ENCODE measurements around the gene AP2B1.

AP2B1 gene

DNA sequence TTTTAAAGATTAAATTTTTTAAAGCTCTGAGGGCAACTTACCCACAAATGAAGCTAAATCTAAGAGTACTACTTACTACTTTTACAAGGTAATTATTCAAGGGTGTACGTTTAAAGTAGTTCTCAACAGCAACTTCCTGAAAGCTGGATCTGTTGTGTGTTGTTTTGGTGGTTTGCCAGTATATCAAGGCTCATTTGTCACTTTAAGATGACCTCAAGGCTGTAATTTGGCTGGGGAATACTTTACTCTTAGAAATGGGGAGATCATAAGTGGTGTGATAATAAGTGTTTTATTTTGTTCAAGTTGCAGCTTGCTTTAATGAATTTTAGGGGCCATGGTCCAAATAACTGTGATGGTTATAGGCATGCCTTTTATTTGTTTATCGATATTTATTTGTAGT, 30.4 kb downstream of the AP2B1 start:
- Histone ChIP-seq H3K4me3 (ENCODE audit: insufficient read depth, low read depth, low read length, poor library complexity, severe bottlenecking) (no peak overlapping the region), H3K27me3 (replicated peaks; ENCODE audit: control insufficient read depth, insufficient read depth, low read length, poor library complexity, severe bottlenecking) (no peaks in the 10 kb centered on the region), H3K4me1 (ENCODE audit: control insufficient read depth, insufficient read depth, low read length, poor library complexity, severe bottlenecking) (no peaks in the 10 kb centered on the region), H3K36me3 (ENCODE audit: control insufficient read depth, insufficient read depth, low read length) (peaks cover 6% of the 10 kb centered on the region), H3K9me3 (ENCODE audit: control insufficient read depth, low read length) (no peaks in the 10 kb centered on the region), H3K27ac (ENCODE audit: insufficient read depth, low read length, poor library complexity, severe bottlenecking) (no peak overlapping the region)
- no peak for DNase-seq

DNA sequence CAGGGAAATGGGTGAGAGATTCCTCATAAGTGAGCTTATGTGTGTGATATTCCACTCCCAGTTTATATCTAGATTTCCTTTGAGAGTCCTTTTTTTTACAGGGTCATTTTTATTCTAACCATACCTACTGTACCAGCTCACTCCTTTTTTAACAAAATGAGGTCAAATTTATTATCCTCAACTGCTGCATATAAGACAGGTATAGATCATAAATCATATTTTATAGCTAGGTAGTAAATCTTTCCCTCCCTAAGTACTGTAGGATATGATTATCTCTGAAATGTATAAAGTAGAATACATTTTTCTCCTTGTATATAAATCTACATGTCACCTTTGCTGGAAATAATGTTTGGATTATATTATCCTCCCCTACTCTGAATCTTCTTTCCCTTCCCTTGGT, 31.5 kb downstream of the AP2B1 start:
- Histone ChIP-seq H3K27ac (ENCODE audit: insufficient read depth, low read length, poor library complexity, severe bottlenecking) (no peak overlapping the region), H3K4me1 (ENCODE audit: control insufficient read depth, insufficient read depth, low read length, poor library complexity, severe bottlenecking) (no peaks in the 10 kb centered on the region), H3K27me3 (replicated peaks; ENCODE audit: control insufficient read depth, insufficient read depth, low read length, poor library complexity, severe bottlenecking) (no peaks in the 10 kb centered on the region), H3K9me3 (ENCODE audit: control insufficient read depth, low read length) (no peaks in the 10 kb centered on the region), H3K36me3 (ENCODE audit: control insufficient read depth, insufficient read depth, low read length) (peaks cover 6% of the 10 kb centered on the region), H3K4me3 (ENCODE audit: insufficient read depth, low read depth, low read length, poor library complexity, severe bottlenecking) (no peak overlapping the region)
- no peak for DNase-seq

DNA sequence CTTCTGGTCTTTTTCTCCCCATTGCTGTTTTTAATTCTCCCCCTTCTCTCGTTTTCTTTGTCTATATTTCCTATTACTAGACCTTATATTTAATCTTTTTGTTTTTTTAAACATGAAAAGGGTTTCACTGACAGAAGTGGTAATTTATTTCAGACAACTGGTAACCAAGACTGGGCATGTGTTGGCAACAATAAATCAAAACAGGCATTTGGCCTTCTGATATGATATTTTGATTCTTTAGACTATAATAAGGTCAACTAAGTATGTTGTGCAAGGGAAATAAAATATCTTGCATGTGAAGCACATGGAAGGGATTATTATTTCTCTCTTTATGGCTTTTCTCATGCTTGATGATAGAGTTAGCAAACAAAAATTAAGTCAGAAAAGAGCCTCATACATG, 34.6 kb downstream of the AP2B1 start:
- H3K9me3 ChIP-seq (ENCODE audit: control insufficient read depth, low read length): no peaks in the 10 kb centered on the region
- no peak overlapping the region for H3K4me3 ChIP-seq (ENCODE audit: insufficient read depth, low read depth, low read length, poor library complexity, severe bottlenecking)
- no peak overlapping the region for H3K27ac ChIP-seq (ENCODE audit: insufficient read depth, low read length, poor library complexity, severe bottlenecking)

GRCh38 chr17:35627417-35627816, 40.3 kb downstream of the AP2B1 start:
- no peak overlapping the region for H3K27ac ChIP-seq (ENCODE audit: insufficient read depth, low read length, poor library complexity, severe bottlenecking)
- no peaks in the 10 kb centered on the region for H3K9me3 ChIP-seq (ENCODE audit: control insufficient read depth, low read length)
- H3K36me3 ChIP-seq (ENCODE audit: control insufficient read depth, insufficient read depth, low read length): peaks cover 61% of the 10 kb centered on the region
- DNase-seq: no peak
- H3K4me3 ChIP-seq (ENCODE audit: insufficient read depth, low read depth, low read length, poor library complexity, severe bottlenecking): no peak overlapping the region
- H3K27me3 ChIP-seq (replicated peaks; ENCODE audit: control insufficient read depth, insufficient read depth, low read length, poor library complexity, severe bottlenecking): no peaks in the 10 kb centered on the region
- H3K4me1 ChIP-seq (ENCODE audit: control insufficient read depth, insufficient read depth, low read length, poor library complexity, severe bottlenecking): no peaks in the 10 kb centered on the region

More for the DNA sequence above, 34.6 kb downstream of the AP2B1 start:
- no peak for DNase-seq
- Histone ChIP-seq H3K4me1 (ENCODE audit: control insufficient read depth, insufficient read depth, low read length, poor library complexity, severe bottlenecking) (no peaks in the 10 kb centered on the region), H3K36me3 (ENCODE audit: control insufficient read depth, insufficient read depth, low read length) (peaks cover 28% of the 10 kb centered on the region), H3K27me3 (replicated peaks; ENCODE audit: control insufficient read depth, insufficient read depth, low read length, poor library complexity, severe bottlenecking) (no peaks in the 10 kb centered on the region)

DNA sequence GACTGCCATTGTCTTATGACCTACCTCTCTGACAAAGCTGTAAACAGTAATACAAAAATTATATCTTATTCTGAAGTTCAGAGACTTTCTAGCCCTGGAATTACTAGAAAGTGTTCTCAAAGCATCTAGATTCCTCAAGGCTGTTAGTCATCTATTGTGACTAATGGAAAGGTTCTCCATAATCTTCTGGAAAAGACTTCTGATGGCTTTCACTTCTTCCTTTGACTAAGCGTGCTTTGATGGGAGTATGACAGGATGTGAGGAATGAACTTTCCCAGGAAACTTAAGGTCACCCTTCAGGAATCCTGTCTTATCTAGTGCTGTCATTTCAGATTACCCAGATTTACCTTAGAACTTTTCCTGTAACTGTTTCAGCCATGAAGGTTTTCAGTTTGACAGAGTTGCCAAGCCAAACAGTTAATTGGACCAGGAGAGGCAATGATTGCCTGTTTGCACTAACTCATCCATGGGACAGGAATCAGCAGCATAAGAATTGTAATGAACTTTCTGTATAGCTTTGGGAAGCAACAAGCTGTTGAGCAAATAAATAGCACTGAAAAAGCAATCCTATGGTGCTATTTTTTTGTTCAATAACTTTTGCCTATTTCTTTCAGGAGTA, 43.5 kb downstream of the AP2B1 start:
- Histone ChIP-seq H3K4me1 (ENCODE audit: control insufficient read depth, insufficient read depth, low read length, poor library complexity, severe bottlenecking) (no peaks in the 10 kb centered on the region), H3K27ac (ENCODE audit: insufficient read depth, low read length, poor library complexity, severe bottlenecking) (no peak overlapping the region), H3K9me3 (ENCODE audit: control insufficient read depth, low read length) (no peaks in the 10 kb centered on the region), H3K4me3 (ENCODE audit: insufficient read depth, low read depth, low read length, poor library complexity, severe bottlenecking) (no peak overlapping the region), H3K36me3 (ENCODE audit: control insufficient read depth, insufficient read depth, low read length) (peaks cover 55% of the 10 kb centered on the region), H3K27me3 (replicated peaks; ENCODE audit: control insufficient read depth, insufficient read depth, low read length, poor library complexity, severe bottlenecking) (no peaks in the 10 kb centered on the region)
- DNase-seq: no peak

- Histone ChIP-seq H3K36me3 (ENCODE audit: control insufficient read depth, insufficient read depth, low read length) (peaks cover 73% of the 10 kb centered on the region), H3K4me3 (ENCODE audit: insufficient read depth, low read depth, low read length, poor library complexity, severe bottlenecking) (no peak overlapping the region), H3K27me3 (replicated peaks; ENCODE audit: control insufficient read depth, insufficient read depth, low read length, poor library complexity, severe bottlenecking) (no peaks in the 10 kb centered on the region), H3K27ac (ENCODE audit: insufficient read depth, low read length, poor library complexity, severe bottlenecking) (no peak overlapping the region), H3K4me1 (ENCODE audit: control insufficient read depth, insufficient read depth, low read length, poor library complexity, severe bottlenecking) (no peaks in the 10 kb centered on the region), H3K9me3 (ENCODE audit: control insufficient read depth, low read length) (no peaks in the 10 kb centered on the region)
- no peak for DNase-seq
Observed at GRCh38 chr17:35641032-35641431, 53.9 kb downstream of the AP2B1 start.

DNA sequence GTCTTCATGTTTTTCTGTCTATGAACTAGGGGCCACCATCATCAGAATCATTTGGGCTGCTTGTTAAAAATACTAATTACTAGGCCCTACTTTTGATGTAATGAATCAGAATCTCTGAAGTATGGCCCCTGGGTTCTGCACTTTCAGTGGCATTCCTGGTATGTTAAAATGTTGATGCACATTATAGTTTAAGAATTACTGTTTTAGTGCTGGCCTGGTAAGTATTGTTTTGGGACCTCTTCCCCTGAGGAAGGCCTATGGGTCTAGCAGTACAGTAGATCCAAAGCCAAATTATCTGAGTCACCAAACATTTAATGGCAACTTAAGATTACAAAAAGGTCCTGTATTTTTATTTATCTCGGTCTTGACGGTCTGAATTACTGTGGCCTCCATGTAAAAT, 58.8 kb downstream of the AP2B1 start:
- Histone ChIP-seq H3K27me3 (replicated peaks; ENCODE audit: control insufficient read depth, insufficient read depth, low read length, poor library complexity, severe bottlenecking) (no peaks in the 10 kb centered on the region), H3K4me1 (ENCODE audit: control insufficient read depth, insufficient read depth, low read length, poor library complexity, severe bottlenecking) (no peaks in the 10 kb centered on the region), H3K36me3 (ENCODE audit: control insufficient read depth, insufficient read depth, low read length) (peaks cover 52% of the 10 kb centered on the region), H3K4me3 (ENCODE audit: insufficient read depth, low read depth, low read length, poor library complexity, severe bottlenecking) (no peak overlapping the region), H3K27ac (ENCODE audit: insufficient read depth, low read length, poor library complexity, severe bottlenecking) (no peak overlapping the region), H3K9me3 (ENCODE audit: control insufficient read depth, low read length) (no peaks in the 10 kb centered on the region)
- DNase-seq: no peak

DNA sequence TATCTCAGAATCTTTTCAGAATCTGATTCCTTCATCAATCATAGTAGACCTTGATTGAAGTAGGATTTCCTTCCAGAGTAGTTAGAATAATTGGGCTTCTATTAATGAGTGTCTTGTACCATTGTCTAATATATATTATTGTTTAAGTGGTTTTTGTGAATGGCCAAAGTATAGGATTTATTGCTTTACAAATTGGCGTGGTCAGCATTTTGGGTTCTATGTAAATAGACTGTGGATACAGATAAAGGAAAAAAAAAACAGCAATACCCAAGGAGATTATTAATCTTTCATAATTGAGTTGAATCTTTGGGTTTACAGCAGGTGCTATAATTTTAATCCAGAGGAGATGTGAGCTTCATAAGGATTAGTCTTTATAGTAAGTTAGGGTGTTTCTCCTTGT, 64.3 kb downstream of the AP2B1 start:
- no peak for DNase-seq
- Histone ChIP-seq H3K27ac (ENCODE audit: insufficient read depth, low read length, poor library complexity, severe bottlenecking) (no peak overlapping the region), H3K27me3 (replicated peaks; ENCODE audit: control insufficient read depth, insufficient read depth, low read length, poor library complexity, severe bottlenecking) (no peaks in the 10 kb centered on the region), H3K9me3 (ENCODE audit: control insufficient read depth, low read length) (no peaks in the 10 kb centered on the region), H3K4me3 (ENCODE audit: insufficient read depth, low read depth, low read length, poor library complexity, severe bottlenecking) (no peak overlapping the region), H3K4me1 (ENCODE audit: control insufficient read depth, insufficient read depth, low read length, poor library complexity, severe bottlenecking) (no peaks in the 10 kb centered on the region), H3K36me3 (ENCODE audit: control insufficient read depth, insufficient read depth, low read length) (peaks cover 39% of the 10 kb centered on the region)

- Histone ChIP-seq H3K36me3 (ENCODE audit: control insufficient read depth, insufficient read depth, low read length) (peaks cover 42% of the 10 kb centered on the region), H3K27ac (ENCODE audit: insufficient read depth, low read length, poor library complexity, severe bottlenecking) (no peak overlapping the region), H3K4me1 (ENCODE audit: control insufficient read depth, insufficient read depth, low read length, poor library complexity, severe bottlenecking) (no peaks in the 10 kb centered on the region), H3K4me3 (ENCODE audit: insufficient read depth, low read depth, low read length, poor library complexity, severe bottlenecking) (no peak overlapping the region), H3K27me3 (replicated peaks; ENCODE audit: control insufficient read depth, insufficient read depth, low read length, poor library complexity, severe bottlenecking) (no peaks in the 10 kb centered on the region), H3K9me3 (ENCODE audit: control insufficient read depth, low read length) (no peaks in the 10 kb centered on the region)
- DNase-seq: no peak
Observed at GRCh38 chr17:35653619-35654361, 66.7 kb downstream of the AP2B1 start.

DNA sequence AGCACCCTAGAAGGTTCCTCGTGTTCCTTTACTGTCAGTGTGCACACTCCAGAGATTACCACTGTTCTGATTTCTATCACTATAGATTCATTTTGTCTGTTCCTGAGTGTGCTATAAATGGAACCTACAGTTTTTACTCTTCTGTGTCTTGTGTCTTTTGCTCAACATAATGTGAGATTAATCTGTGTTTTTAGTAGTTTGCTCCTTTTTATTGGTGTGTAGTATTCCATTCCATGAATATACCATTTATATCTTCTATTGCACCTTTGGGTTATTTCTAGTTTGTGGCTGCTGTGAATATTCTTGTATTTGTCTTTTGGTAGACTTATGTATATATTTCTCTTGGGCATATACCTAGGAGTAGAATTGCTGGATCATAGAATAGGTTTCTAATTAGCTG, 68.2 kb downstream of the AP2B1 start:
- Histone ChIP-seq H3K27ac (ENCODE audit: insufficient read depth, low read length, poor library complexity, severe bottlenecking) (no peak overlapping the region), H3K4me1 (ENCODE audit: control insufficient read depth, insufficient read depth, low read length, poor library complexity, severe bottlenecking) (no peaks in the 10 kb centered on the region), H3K27me3 (replicated peaks; ENCODE audit: control insufficient read depth, insufficient read depth, low read length, poor library complexity, severe bottlenecking) (no peaks in the 10 kb centered on the region), H3K36me3 (ENCODE audit: control insufficient read depth, insufficient read depth, low read length) (peaks cover 44% of the 10 kb centered on the region), H3K4me3 (ENCODE audit: insufficient read depth, low read depth, low read length, poor library complexity, severe bottlenecking) (no peak overlapping the region), H3K9me3 (ENCODE audit: control insufficient read depth, low read length) (no peaks in the 10 kb centered on the region)
- no peak for DNase-seq

Data from effector memory CD4-positive, alpha-beta T cell (primary cell).